Kidney glomerular epithelial cell (primary cell): ENCODE measurements around the gene TMEM41A.
"Not testable (repeated sequence)": the region's sequence is repeated elsewhere in the genome, so short reads cannot be mapped to it uniquely, and the experiment has no call there.

Experiments
- DNase-seq: peaks from one replicate; lab custom pipeline; 2025; lab: John Stamatoyannopoulos, UW

Gene TMEM41A

DNA sequence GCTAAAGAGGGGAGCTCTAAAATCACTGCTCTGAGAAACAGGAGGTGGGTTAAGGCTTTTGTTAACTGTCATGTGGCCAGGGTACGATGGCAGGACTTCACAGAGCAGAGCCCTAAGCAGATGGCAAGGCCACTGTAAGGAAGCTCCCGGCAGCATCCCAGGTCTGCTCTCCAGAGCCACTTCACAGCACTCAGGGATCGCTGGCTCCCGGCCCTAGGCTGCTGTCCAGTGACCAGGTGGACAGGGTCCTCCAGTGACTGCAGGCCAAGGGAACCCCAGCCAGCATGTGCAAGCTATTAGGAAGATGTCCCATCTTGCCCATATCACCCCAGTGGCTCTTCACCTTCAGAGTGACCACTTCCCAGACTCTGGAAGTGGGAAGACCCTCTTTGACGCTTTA lies 10.4 kb downstream of the TMEM41A start:
- no peak for DNase-seq

- no peak for DNase-seq
Observed at GRCh38 chr3:185486394-185486793, 12.4 kb downstream of the TMEM41A start.

- no peak for DNase-seq
Observed at GRCh38 chr3:185484296-185484695, 14.5 kb downstream of the TMEM41A start.

DNA sequence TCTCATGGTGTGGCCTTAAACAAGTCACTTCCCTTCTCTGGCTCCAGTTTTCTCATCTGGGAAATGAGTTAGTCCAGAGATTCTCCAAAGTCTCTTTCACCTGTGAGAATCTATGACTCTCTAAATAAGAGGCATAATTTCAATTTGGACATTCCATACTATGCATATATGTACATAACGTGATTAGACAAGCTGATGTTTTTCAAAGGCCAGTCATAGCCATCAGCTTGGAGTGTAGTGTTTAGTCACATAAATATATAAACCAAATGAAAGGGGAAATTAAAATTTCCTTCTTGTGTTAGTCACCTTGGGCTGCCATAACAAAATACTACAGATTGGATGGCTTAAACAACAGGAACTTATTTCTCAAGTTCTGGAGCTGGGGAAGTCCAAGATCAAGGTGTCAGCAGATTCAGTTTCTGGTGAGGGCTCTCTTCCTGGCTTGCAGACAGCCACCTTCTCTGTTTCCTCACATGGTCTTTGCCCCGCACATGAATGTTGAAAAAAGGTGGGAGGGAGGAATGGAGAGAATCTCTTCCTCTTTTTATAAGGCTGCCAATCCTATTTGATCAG lies 19.4 kb downstream of the TMEM41A start:
- DNase-seq: no peak

GRCh38 chr3:185477316-185477715 lies 21.5 kb downstream of the TMEM41A start:
- no peak for DNase-seq

GRCh38 chr3:185474922-185475321 lies 23.9 kb downstream of the TMEM41A start:
- DNase-seq: not testable (repeated sequence)

- DNase-seq: no peak
Observed at GRCh38 chr3:185473290-185473815, 25.5 kb downstream of the TMEM41A start.

- DNase-seq: no peak
Observed at GRCh38 chr3:185470323-185470722, 28.5 kb downstream of the TMEM41A start.

GRCh38 chr3:185469542-185469941 lies 29.3 kb downstream of the TMEM41A start:
- no peak for DNase-seq

DNA sequence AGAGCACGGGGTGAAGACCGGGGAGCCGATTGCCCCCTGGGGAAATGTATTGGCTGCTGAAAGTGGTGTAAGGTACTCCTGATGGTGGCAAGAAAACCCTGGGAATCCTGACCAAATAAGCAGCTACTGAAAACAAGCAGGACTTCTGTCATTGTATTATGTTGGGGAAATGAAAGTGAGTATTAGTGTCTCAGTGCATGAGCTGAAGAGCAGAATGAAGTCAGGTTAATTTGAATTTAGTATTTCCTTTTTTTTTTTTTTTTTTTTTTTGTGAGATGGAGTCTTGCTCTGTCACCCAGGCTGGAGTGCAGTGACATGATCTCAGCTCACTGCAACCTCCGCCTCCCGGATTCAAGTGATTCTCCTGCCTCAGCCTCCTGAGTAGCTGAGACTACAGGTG lies 32.7 kb downstream of the TMEM41A start:
- not testable (repeated sequence) for DNase-seq

DNA sequence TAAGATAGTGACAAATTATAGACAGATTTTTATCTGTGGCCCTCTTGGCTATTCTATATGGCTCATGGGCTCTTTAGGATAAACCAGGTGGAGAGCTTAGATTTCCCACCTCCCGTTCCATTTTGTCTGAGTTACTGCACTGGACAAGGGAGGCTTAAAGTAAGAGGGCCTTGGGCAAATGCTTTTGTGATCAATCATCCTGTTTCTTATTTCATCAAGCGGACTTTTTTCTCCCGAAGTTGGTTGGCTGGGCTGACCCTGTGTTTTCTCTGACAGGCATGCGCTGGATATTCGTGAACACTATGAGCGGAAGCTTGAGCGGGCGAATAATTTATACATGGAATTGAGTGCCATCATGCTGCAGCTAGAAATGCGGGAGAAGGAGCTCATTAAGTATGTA lies 33.4 kb downstream of the TMEM41A start:
- no peak for DNase-seq

DNA sequence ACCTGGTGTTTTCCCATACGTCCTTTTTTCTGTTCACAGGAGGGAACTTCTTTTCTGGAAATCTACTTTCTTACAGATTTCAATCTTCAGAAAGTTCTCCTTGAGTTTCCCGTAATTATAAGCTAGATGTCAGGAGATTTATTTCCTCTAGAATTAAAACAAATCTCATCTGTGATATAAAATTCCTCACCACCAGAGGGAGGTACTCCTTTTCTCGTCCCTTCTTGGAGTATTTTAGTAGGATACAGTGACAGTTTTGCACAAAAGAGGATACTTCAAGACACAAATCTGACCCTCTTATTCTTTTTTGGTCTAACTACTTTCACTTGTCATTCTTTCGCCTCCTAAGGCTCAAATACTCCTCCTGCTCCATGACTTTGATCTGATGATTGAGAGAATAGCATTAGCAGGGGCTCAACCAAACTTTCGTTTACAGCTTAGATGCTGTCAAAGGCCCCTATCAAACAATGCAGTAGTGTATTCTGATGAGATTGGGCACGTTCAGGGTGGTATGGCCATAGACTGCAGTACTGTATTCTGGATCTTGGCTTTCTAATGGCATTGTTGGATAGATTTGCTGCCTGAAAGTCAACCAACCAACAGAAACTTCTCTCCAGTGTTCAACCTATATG lies 38.0 kb downstream of the TMEM41A start:
- DNase-seq: no peak

- DNase-seq: no peak
Observed at GRCh38 chr3:185460309-185460708, 38.5 kb downstream of the TMEM41A start.

GRCh38 chr3:185457376-185457775 lies 41.5 kb downstream of the TMEM41A start:
- DNase-seq: no peak

- not testable (repeated sequence) for DNase-seq
Observed at GRCh38 chr3:185451432-185451831, 47.4 kb downstream of the TMEM41A start.

DNA sequence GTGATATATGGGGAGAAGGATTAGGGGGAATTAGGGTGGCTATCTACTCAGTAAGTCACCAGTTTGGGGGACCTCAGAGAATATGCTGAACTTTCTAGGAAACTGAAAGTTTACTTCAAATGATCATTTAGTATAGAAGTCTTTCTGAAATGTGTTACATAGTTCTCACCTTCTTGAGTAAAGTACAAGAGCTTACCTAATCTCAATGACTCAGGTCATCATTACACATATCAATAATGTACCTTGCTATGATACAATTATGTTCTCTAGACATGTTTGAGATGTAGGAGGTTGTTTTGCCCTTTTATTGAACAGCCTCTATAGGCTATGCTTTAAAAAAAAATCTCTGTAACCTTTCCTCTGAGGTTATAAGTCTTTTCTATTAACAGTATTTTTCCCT lies 50.7 kb downstream of the TMEM41A start:
- DNase-seq: no peak

- DNase-seq: no peak
Observed at GRCh38 chr3:185444329-185444728, 54.5 kb downstream of the TMEM41A start.

- DNase-seq: no peak
Observed at GRCh38 chr3:185442031-185442430, 56.8 kb downstream of the TMEM41A start.

DNA sequence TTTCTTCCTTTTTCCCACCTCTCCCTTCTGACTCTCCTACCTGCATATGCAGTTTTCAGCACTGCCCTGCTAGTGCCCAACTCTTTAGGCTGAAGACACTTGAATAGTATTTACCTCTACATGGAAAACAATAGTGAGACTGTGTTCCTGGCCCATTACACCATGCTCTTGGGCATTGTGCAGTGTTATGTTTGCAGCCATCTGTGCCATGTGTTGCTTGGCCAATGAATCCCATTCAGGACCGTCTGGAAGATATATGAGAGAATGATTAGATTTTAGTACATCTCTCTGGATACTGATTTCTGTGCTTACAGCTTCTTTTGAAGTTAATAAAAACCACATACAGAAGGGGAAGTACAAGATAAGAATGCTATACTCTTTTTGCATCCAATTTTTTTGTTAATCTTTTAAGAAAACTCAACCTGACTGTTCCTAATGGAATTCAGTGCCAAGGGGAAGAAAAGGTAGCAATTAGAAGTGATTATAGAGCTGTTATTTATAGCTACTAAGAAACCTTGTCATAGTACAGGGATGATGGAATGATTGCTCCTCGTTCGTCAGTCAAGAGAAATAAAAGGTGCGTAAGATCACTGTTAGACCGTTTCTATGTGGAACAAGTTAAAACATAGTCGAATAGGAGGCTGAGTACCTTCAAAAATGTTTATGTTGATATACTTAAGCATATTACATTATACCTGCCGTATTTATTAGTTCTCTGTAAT lies 58.9 kb downstream of the TMEM41A start:
- DNase-seq: no peak
